IMR-90 (cell line): ENCODE data around the gene METTL27. TPM values are rescaled to one million over a fixed set of nuclear protein-coding genes. Genes with fewer than 3 reads are reported as not detected.

Experiments used
- ATAC-seq: fragments of 200-7000 bp; cut with Tn5 transposase; 2 replicates; pipeline ENCODE4 v1.9.1; 2020; ENCODE audit warnings: low read depth, mild to moderate bottlenecking, moderate library complexity
- BruUV-seq: library from RNA; stranded (reverse); fragments of 400-500 nt; replicated peaks from 2 replicates; lab custom pipeline; 2021; lab: Mats Ljungman, UMichigan
- CTCF ChIA-PET: fragments of 300-600 bp; formaldehyde crosslinking; extraction: SDS; loops from one replicate; lab custom pipeline; 2021; ENCODE audit warnings: antibody characterized with exemption; lab: Yijun Ruan, JAX
- POLR2A ChIA-PET: fragments of 300-600 bp; sonication (Branson Sonifier 250); formaldehyde crosslinking; loops from one replicate; lab custom pipeline; 2022; ENCODE audit warnings: antibody characterized with exemption; ENCODE audit not compliant: unreplicated experiment; lab: Charles Lee
- DNase-seq: peaks from one replicate; pipeline ENCODE4 v3.0.0; 2013
- H2AFZ ChIP-seq: replicated peaks from 2 replicates; pipeline ENCODE3; 2013; ENCODE audit warnings: low read length, mild to moderate bottlenecking; ENCODE audit not compliant: poor library complexity
- H2AK5ac ChIP-seq: 2 replicates; pipeline ENCODE4 v1.6.1; 2013; ENCODE audit warnings: low read depth, low read length, inconsistent platforms
- H2AK9ac ChIP-seq: replicated peaks from 2 replicates; pipeline ENCODE3; 2013; ENCODE audit warnings: mild to moderate bottlenecking, low read depth, low read length, moderate library complexity; ENCODE audit not compliant: poor library complexity
- H2BK120ac ChIP-seq: 2 replicates; pipeline ENCODE4 v1.6.1; 2013; ENCODE audit warnings: low read depth, low read length, inconsistent platforms
- H2BK15ac ChIP-seq: 3 replicates; pipeline ENCODE4 v1.6.1; 2013; ENCODE audit warnings: low read depth, low read length, inconsistent platforms
- H2BK20ac ChIP-seq: 2 replicates; pipeline ENCODE4 v1.6.1; 2013; ENCODE audit warnings: low read depth, mild to moderate bottlenecking, inconsistent platforms, low read length, moderate library complexity
- H2BK5ac ChIP-seq: 2 replicates; pipeline ENCODE4 v1.6.1; 2013; ENCODE audit warnings: mild to moderate bottlenecking, low read depth, low read length, inconsistent platforms; ENCODE audit not compliant: poor library complexity, severe bottlenecking
- H3K14ac ChIP-seq: replicated peaks from 2 replicates; pipeline ENCODE4 v1.6.1; 2013; ENCODE audit warnings: low read depth, low read length, inconsistent platforms
- H3K18ac ChIP-seq: 2 replicates; pipeline ENCODE4 v1.6.1; 2013; ENCODE audit warnings: low read depth, low read length, control low read depth
- H3K23ac ChIP-seq: 2 replicates; pipeline ENCODE4 v1.6.1; 2013; ENCODE audit warnings: low read depth, low read length, inconsistent platforms
- H3K27ac ChIP-seq: 2 replicates; pipeline ENCODE4 v1.5.1; 2013; ENCODE audit warnings: mild to moderate bottlenecking, control low read depth, low read length; ENCODE audit not compliant: insufficient read depth
- H3K27me3 ChIP-seq: 2 replicates; pipeline ENCODE4 v1.6.1; 2013; ENCODE audit warnings: low read length; ENCODE audit not compliant: control insufficient read depth, insufficient read depth
- H3K36me3 ChIP-seq: 2 replicates; pipeline ENCODE4 v1.6.1; 2013; ENCODE audit warnings: low read length, mixed read lengths; ENCODE audit not compliant: control insufficient read depth, insufficient read depth
- H3K4ac ChIP-seq: 2 replicates; pipeline ENCODE4 v1.6.1; 2013; ENCODE audit warnings: low read depth, low read length, inconsistent platforms
- H3K4me1 ChIP-seq: 2 replicates; pipeline ENCODE4 v1.6.1; 2013; ENCODE audit warnings: low read length, mixed read lengths; ENCODE audit not compliant: control insufficient read depth, insufficient read depth
- H3K4me2 ChIP-seq: 2 replicates; pipeline ENCODE4 v1.6.1; 2013; ENCODE audit warnings: low read depth, mild to moderate bottlenecking, control low read depth, low read length, moderate library complexity
- H3K4me3 ChIP-seq: 2 replicates; pipeline ENCODE4 v1.5.1; 2013; ENCODE audit warnings: low read depth, mild to moderate bottlenecking, control low read depth, low read length, moderate library complexity; ENCODE audit not compliant: insufficient read depth
- H3K56ac ChIP-seq: 2 replicates; pipeline ENCODE4 v1.6.1; 2013; ENCODE audit warnings: low read length, inconsistent platforms; ENCODE audit not compliant: insufficient read depth; ENCODE audit errors: extremely low read depth
- H3K79me1 ChIP-seq, 2 experiments: 2 replicates each; pipeline ENCODE4 v1.6.1; 2013; ENCODE audit warnings: low read length in 2 of 2, inconsistent platforms in 1 of 2, low read depth in 1 of 2
- H3K9ac ChIP-seq: 2 replicates; pipeline ENCODE4 v1.6.1; 2013; ENCODE audit warnings: low read depth, low read length, control low read depth
- H3K9me1 ChIP-seq: 2 replicates; pipeline ENCODE4 v1.6.1; 2013; ENCODE audit warnings: low read length, inconsistent platforms; ENCODE audit not compliant: insufficient read depth
- H3K9me3 ChIP-seq: 2 replicates; pipeline ENCODE4 v1.6.1; 2013; ENCODE audit warnings: low read length; ENCODE audit not compliant: control insufficient read depth, insufficient read depth
- H4K20me1 ChIP-seq: 2 replicates; pipeline ENCODE4 v1.6.1; 2013; ENCODE audit warnings: low read length, inconsistent platforms; ENCODE audit not compliant: insufficient read depth
- H4K5ac ChIP-seq: 2 replicates; pipeline ENCODE4 v1.6.1; 2013; ENCODE audit warnings: mild to moderate bottlenecking, low read depth, low read length, control low read depth
- H4K8ac ChIP-seq, 2 experiments: 2 replicates each; pipeline ENCODE4 v1.6.1; 2013; ENCODE audit warnings: low read depth in 2 of 2, low read length in 2 of 2, control low read depth in 1 of 2, inconsistent platforms in 1 of 2
- H4K91ac ChIP-seq: 2 replicates; pipeline ENCODE4 v1.6.1; 2013; ENCODE audit warnings: low read depth, low read length, inconsistent platforms; ENCODE audit not compliant: insufficient read depth
- CTCF ChIP-seq: conservative IDR thresholded peaks from 2 replicates; pipeline ENCODE4 v1.5.1; 2012; ENCODE audit warnings: mild to moderate bottlenecking, low read depth, low read length, improper control_type of control experiment
- MAFK ChIP-seq: IDR thresholded peaks from 2 replicates; pipeline ENCODE4 v1.6.1; 2012; ENCODE audit warnings: low read depth, low read length, improper control_type of control experiment
- POLR2A ChIP-seq: IDR thresholded peaks from 2 replicates; pipeline ENCODE4 v1.6.1; 2012; ENCODE audit warnings: mild to moderate bottlenecking, low read depth, low read length
- RFX5 ChIP-seq: IDR thresholded peaks from 2 replicates; pipeline ENCODE4 v1.8.0; 2012; ENCODE audit warnings: low read depth, mild to moderate bottlenecking, low read length, moderate library complexity
- USF2 ChIP-seq: fragments of 150-350 bp; IDR thresholded peaks from 2 replicates; pipeline ENCODE4 v1.6.1; 2017; ENCODE audit warnings: mild to moderate bottlenecking, antibody characterized with exemption, low read length, low read depth
- WGBS, 2 experiments: methylation state at CpG; one replicate each; pipeline versions ENCODE4 v1.1.5 to v1.1.7; 2013; ENCODE audit warnings: missing lambda C conversion rate in 2 of 2; ENCODE audit not compliant: insufficient read length in 1 of 2; ENCODE audit errors: extremely low coverage in 2 of 2; 5-methylcytosine and 5-hydroxymethylcytosine counted together
- dilution Hi-C: fragments of 300-500 bp; cut with HindIII; formaldehyde crosslinking; loops from one replicate; pipeline ENCODE4 v1.14.3; 2018; ENCODE audit warnings: low sequenced_read_pairs; ENCODE audit not compliant: unreplicated experiment
- in situ Hi-C: fragments of 300-500 bp; cut with MboI; formaldehyde crosslinking; loops from 3 replicates; pipeline ENCODE4 v1.14.3; 2019; ENCODE audit warnings: low sequenced_read_pairs, inconsistent platforms, mixed read lengths
- intact Hi-C: fragments of 100-400 bp; cut with micrococcal nuclease; formaldehyde crosslinking; loops from 2 replicates; pipeline ENCODE4 v1.10.0; 2022
- polyA plus RNA-seq, 3 experiments: library from polyadenylated mRNA; depleted of rRNA; stranded (reverse); fragments of >200 nt; gene quantifications; 2 replicates each; pipeline ENCODE4 v1.2.3, GENCODE V29; 2012; ENCODE audit warnings: low replicate concordance in 1 of 3
- total RNA-seq: library from RNA; depleted of rRNA; stranded (reverse); fragments of >200 nt; gene quantifications from 2 replicates; pipeline ENCODE4 v1.2.3, GENCODE V29; 2012

METTL27 gene
- total and polyA plus RNA-seq, 2 of the 4 experiments (the other 2 are of a cell fraction) = 2.3 to 4.3 TPM

GRCh38 chr7:73801577-73801976 lies 40.7 kb downstream of the METTL27 start:
- ChIA-PET CTCF (no interaction called here), POLR2A (no interaction called here)
- Histone ChIP-seq H3K4me3 (no peak overlapping the region), H4K91ac (no peak overlapping the region), H3K27ac (no peak overlapping the region), H2BK15ac (no peak overlapping the region), H3K4me1 (no peaks in the 10 kb centered on the region), H3K14ac (no peak overlapping the region), H2BK120ac (no peak overlapping the region), H3K9me1 (no peaks in the 10 kb centered on the region), H3K79me1 (no peaks in the 10 kb centered on the region), H2AK9ac (no peak overlapping the region), H4K5ac (no peak overlapping the region), H3K9ac (no peak overlapping the region), H3K27me3 (no peaks in the 10 kb centered on the region), H2BK20ac (no peak overlapping the region), H3K9me3 (no peaks in the 10 kb centered on the region), H3K18ac (no peak overlapping the region), H4K8ac (no peak overlapping the region), H3K56ac (no peak overlapping the region), H4K20me1 (no peaks in the 10 kb centered on the region), H3K4ac (no peak overlapping the region), H3K23ac (no peak overlapping the region), H2AFZ (no peak overlapping the region), H2AK5ac (no peak overlapping the region), H2BK5ac (no peak overlapping the region), H3K36me3 (no peaks in the 10 kb centered on the region), H3K4me2 (no peak overlapping the region)
- DNase-seq (no peak), ATAC-seq (no peak)
- no TSS peak for BruUV-seq
- intact Hi-C loops (no loop called here), dilution Hi-C loops (no loop called here), in situ Hi-C loops (no loop called here)
- TF ChIP-seq RFX5 (no peak), CTCF (no peak), MAFK (no peak), POLR2A (no peak), USF2 (no peak)
- no CpG with 5 or more reads among the region's 1 CpG for WGBS, 2 experiments
